Measurements from ENCODE around the gene SCUBE2. TPM values are rescaled to one million over a fixed set of nuclear protein-coding genes. Genes with fewer than 3 reads are reported as not detected.

SCUBE2 gene
- total RNA-seq, 1 experiment from 2014 or later, result 0.18 TPM

DNA sequence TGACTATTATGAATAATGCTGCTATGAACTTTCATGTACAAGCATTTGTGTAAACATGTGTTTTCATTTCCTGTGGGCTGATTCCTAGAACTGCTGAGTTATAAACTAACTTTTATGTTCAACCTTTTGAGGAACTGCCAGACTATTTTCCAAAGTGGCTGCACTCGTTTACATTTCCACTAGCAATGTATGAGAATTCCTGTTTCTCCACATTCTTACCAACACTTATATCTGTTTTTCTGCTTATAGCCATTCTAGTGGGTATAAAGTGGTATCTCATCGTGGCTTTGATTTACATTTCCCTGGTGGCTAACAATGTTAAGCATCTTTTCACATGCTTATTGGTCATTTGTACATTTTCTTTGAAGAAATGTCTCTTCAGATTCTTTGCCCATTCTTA is 35.2 kb upstream of the SCUBE2 start:
- Histone ChIP-seq H3K4me1 (ENCODE audit: insufficient read depth, low read length) (peaks cover 12% of the 10 kb centered on the region), H3K9ac (ENCODE audit: low read length) (no peak overlapping the region), H2AFZ (ENCODE audit: low read length) (no peak overlapping the region), H3K36me3 (ENCODE audit: low read depth, low read length) (no peaks in the 10 kb centered on the region), H3K4me2 (ENCODE audit: low read length) (no peak overlapping the region), H3K27ac (ENCODE audit: low read length) (peak overlapping the region; percentile 19), H3F3A (ENCODE audit: low read length, unreplicated experiment) (no peaks in the 10 kb centered on the region), H3K9me2 (replicated peaks; ENCODE audit: low read length) (no peaks in the 10 kb centered on the region), H4K20me1 (ENCODE audit: low read length) (no peaks in the 10 kb centered on the region), H3K27me3 (ENCODE audit: low read length) (no peaks in the 10 kb centered on the region), H3K79me2 (ENCODE audit: low read length) (no peaks in the 10 kb centered on the region), H3K9me3 (ENCODE audit: low read length) (no peaks in the 10 kb centered on the region), H3K4me3 (ENCODE audit: low read length) (no peak overlapping the region)
- ATAC-seq, result peak; percentile 40
- DNase-seq, result no peak
- intact Hi-C loops (cut with micrococcal nuclease), result no loop called here
- TF ChIP-seq EZH2phosphoT487 (IDR thresholded peaks at IDR 0.05; ENCODE audit: borderline replicate concordance, low read length), result no peak
- ChIA-PET POLR2A (ENCODE audit: unreplicated experiment) (no interaction called here), CTCF (no interaction called here)
- no TSS peak for BruUV-seq (replicated peaks)

DNA sequence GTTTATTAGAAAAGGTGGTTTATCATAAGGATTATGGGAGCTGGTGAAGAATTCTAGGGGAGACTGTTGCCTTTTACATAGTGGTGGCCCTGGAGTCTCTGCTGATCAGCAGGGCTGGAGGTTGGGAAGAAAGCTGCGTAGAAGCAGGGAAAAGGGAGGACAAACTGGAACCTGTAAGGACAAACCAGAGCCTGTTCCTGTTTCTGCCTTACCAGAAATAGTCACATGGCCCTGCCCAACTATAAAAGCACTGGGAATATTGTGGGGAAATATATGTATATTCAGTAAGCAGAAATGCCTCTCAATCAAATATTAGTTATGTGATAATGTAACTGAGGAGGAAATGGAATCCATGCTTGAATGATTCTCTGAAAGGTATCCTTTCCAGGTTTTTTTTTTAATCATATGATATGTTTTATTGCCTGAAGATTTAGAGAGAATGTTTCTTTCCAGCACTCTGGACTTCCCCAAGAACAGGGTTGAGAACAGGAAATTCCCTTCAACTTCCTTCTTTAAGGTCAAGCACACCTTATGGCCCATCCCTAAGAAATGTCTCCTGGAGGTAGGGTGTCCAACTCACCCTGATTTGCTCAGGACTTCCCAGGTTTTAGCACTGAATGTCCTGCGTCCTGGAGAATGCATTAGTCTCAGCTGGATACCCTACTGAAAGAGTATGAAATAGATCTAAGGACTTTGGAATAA is 33.9 kb upstream of the SCUBE2 start:
- Histone ChIP-seq H3K9me3 (ENCODE audit: low read length) (no peaks in the 10 kb centered on the region), H3K4me3 (ENCODE audit: low read length) (no peak overlapping the region), H3F3A (ENCODE audit: low read length, unreplicated experiment) (no peaks in the 10 kb centered on the region), H3K9ac (ENCODE audit: low read length) (no peak overlapping the region), H3K27me3 (ENCODE audit: low read length) (no peaks in the 10 kb centered on the region), H3K4me1 (ENCODE audit: insufficient read depth, low read length) (peaks cover 12% of the 10 kb centered on the region), H3K36me3 (ENCODE audit: low read depth, low read length) (no peaks in the 10 kb centered on the region), H4K20me1 (ENCODE audit: low read length) (no peaks in the 10 kb centered on the region), H3K4me2 (ENCODE audit: low read length) (no peak overlapping the region), H3K27ac (ENCODE audit: low read length) (no peak overlapping the region), H3K79me2 (ENCODE audit: low read length) (no peaks in the 10 kb centered on the region), H2AFZ (ENCODE audit: low read length) (no peak overlapping the region), H3K9me2 (replicated peaks; ENCODE audit: low read length) (no peaks in the 10 kb centered on the region)
- TF ChIP-seq EZH2phosphoT487 (IDR thresholded peaks at IDR 0.05; ENCODE audit: borderline replicate concordance, low read length) (no peak), EZH2 (IDR thresholded peaks at IDR 0.05; ENCODE audit: low read length, unreplicated experiment) (no peak)
- TF ChIP-seq, protein P1, sequence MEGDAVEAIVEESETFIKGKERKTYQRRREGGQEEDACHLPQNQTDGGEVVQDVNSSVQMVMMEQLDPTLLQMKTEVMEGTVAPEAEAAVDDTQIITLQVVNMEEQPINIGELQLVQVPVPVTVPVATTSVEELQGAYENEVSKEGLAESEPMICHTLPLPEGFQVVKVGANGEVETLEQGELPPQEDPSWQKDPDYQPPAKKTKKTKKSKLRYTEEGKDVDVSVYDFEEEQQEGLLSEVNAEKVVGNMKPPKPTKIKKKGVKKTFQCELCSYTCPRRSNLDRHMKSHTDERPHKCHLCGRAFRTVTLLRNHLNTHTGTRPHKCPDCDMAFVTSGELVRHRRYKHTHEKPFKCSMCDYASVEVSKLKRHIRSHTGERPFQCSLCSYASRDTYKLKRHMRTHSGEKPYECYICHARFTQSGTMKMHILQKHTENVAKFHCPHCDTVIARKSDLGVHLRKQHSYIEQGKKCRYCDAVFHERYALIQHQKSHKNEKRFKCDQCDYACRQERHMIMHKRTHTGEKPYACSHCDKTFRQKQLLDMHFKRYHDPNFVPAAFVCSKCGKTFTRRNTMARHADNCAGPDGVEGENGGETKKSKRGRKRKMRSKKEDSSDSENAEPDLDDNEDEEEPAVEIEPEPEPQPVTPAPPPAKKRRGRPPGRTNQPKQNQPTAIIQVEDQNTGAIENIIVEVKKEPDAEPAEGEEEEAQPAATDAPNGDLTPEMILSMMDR (conservative IDR thresholded peaks at IDR 0.05; ENCODE audit: low read depth, low read length), result no peak
- ATAC-seq, result no peak
- BruUV-seq (replicated peaks), result no TSS peak
- intact Hi-C loops (cut with micrococcal nuclease), result no loop called here
- ChIA-PET CTCF (no interaction called here), POLR2A (ENCODE audit: unreplicated experiment) (no interaction called here)
- DNase-seq, result no peak

DNA sequence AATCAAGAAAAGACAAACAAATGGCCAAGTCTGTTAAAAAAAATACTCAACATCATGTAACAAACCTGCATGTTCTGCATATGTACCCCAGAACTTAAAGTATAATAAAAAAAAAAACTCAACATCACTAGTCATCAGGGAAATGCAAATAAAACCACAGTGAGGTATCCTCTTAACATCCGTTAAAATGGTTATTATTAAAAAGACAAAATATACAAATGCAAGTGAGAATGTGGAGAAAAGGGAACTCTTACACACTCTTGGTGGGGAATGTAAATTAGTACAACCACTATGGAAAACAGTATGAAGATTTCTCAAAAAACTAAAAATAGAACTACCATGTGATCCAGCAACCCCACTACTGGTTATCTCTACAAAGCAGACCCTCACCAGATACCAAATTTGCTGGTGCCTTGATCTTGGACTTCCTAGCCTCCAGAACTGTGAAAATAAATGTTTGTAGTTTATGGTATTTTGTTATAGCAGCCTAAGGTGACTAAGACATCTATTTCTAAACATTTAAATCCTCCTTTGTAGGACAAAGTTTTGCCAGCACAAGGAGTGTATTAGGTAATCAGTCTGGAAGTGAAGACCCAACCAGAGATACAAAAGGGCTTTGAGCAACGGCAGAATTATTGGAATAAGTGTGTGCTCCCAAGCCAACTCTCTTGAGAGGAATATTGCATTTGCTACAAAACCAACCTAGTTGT is 32.4 kb upstream of the SCUBE2 start:
- no peaks in the 10 kb centered on the region for H3F3A ChIP-seq (ENCODE audit: low read length, unreplicated experiment)
- no peaks in the 10 kb centered on the region for H3K79me2 ChIP-seq (ENCODE audit: low read length)
- H3K27me3 ChIP-seq (ENCODE audit: low read length), result no peaks in the 10 kb centered on the region
- no peak overlapping the region for H3K9ac ChIP-seq (ENCODE audit: low read length)
- H3K9me3 ChIP-seq (ENCODE audit: low read length), result no peaks in the 10 kb centered on the region
- ChIA-PET CTCF (no interaction called here), POLR2A (ENCODE audit: unreplicated experiment) (no interaction called here)
- no peak for DNase-seq
- no peak overlapping the region for H3K4me3 ChIP-seq (ENCODE audit: low read length)
- no peak for TF ChIP-seq EZH2 (IDR thresholded peaks at IDR 0.05; ENCODE audit: low read length, unreplicated experiment)
- TF ChIP-seq, protein P1 (conservative IDR thresholded peaks at IDR 0.05; ENCODE audit: low read depth, low read length), result no peak
- TF ChIP-seq EZH2phosphoT487 (IDR thresholded peaks at IDR 0.05; ENCODE audit: borderline replicate concordance, low read length), result no peak
- BruUV-seq (replicated peaks), result no TSS peak
- H3K27ac ChIP-seq (ENCODE audit: low read length), result no peak overlapping the region
- H2AFZ ChIP-seq (ENCODE audit: low read length), result no peak overlapping the region
- H3K9me2 ChIP-seq (replicated peaks; ENCODE audit: low read length), result no peaks in the 10 kb centered on the region
- no peaks in the 10 kb centered on the region for H3K36me3 ChIP-seq (ENCODE audit: low read depth, low read length)
- H4K20me1 ChIP-seq (ENCODE audit: low read length), result no peaks in the 10 kb centered on the region
- ATAC-seq, result no peak
- intact Hi-C loops (cut with micrococcal nuclease), result no loop called here
- H3K4me2 ChIP-seq (ENCODE audit: low read length), result no peak overlapping the region
- peaks cover 12% of the 10 kb centered on the region for H3K4me1 ChIP-seq (ENCODE audit: insufficient read depth, low read length)

Data from PC-3 (cell line).